IMR-90 (cell line): Measurements from ENCODE around the gene BOLA1. TPM values are rescaled to one million over a fixed set of nuclear protein-coding genes. Genes with fewer than 3 reads are reported as not detected.

ENCODE experiments used
- ATAC-seq: fragments of 200-7000 bp; cut with Tn5 transposase; 2 replicates; pipeline ENCODE4 v1.9.1; 2020; ENCODE audit warnings: low read depth, mild to moderate bottlenecking, moderate library complexity
- BruUV-seq: library from RNA; stranded (reverse); fragments of 400-500 nt; replicated peaks from 2 replicates; lab custom pipeline; 2021; lab: Mats Ljungman, UMichigan
- CTCF ChIA-PET: fragments of 300-600 bp; formaldehyde crosslinking; extraction: SDS; loops from one replicate; lab custom pipeline; 2021; ENCODE audit warnings: antibody characterized with exemption; lab: Yijun Ruan, JAX
- POLR2A ChIA-PET: fragments of 300-600 bp; sonication (Branson Sonifier 250); formaldehyde crosslinking; loops from one replicate; lab custom pipeline; 2022; ENCODE audit warnings: antibody characterized with exemption; ENCODE audit not compliant: unreplicated experiment; lab: Charles Lee
- DNase-seq: peaks from one replicate; pipeline ENCODE4 v3.0.0; 2013
- H2AFZ ChIP-seq: replicated peaks from 2 replicates; pipeline ENCODE3; 2013; ENCODE audit warnings: low read length, mild to moderate bottlenecking; ENCODE audit not compliant: poor library complexity
- H2AK5ac ChIP-seq: 2 replicates; pipeline ENCODE4 v1.6.1; 2013; ENCODE audit warnings: low read depth, low read length, inconsistent platforms
- H2AK9ac ChIP-seq: replicated peaks from 2 replicates; pipeline ENCODE3; 2013; ENCODE audit warnings: mild to moderate bottlenecking, low read depth, low read length, moderate library complexity; ENCODE audit not compliant: poor library complexity
- H2BK120ac ChIP-seq: 2 replicates; pipeline ENCODE4 v1.6.1; 2013; ENCODE audit warnings: low read depth, low read length, inconsistent platforms
- H2BK15ac ChIP-seq: 3 replicates; pipeline ENCODE4 v1.6.1; 2013; ENCODE audit warnings: low read depth, low read length, inconsistent platforms
- H2BK20ac ChIP-seq: 2 replicates; pipeline ENCODE4 v1.6.1; 2013; ENCODE audit warnings: low read depth, mild to moderate bottlenecking, inconsistent platforms, low read length, moderate library complexity
- H2BK5ac ChIP-seq: 2 replicates; pipeline ENCODE4 v1.6.1; 2013; ENCODE audit warnings: mild to moderate bottlenecking, low read depth, low read length, inconsistent platforms; ENCODE audit not compliant: poor library complexity, severe bottlenecking
- H3K14ac ChIP-seq: replicated peaks from 2 replicates; pipeline ENCODE4 v1.6.1; 2013; ENCODE audit warnings: low read depth, low read length, inconsistent platforms
- H3K18ac ChIP-seq: 2 replicates; pipeline ENCODE4 v1.6.1; 2013; ENCODE audit warnings: low read depth, low read length, control low read depth
- H3K23ac ChIP-seq: 2 replicates; pipeline ENCODE4 v1.6.1; 2013; ENCODE audit warnings: low read depth, low read length, inconsistent platforms
- H3K27ac ChIP-seq: 2 replicates; pipeline ENCODE4 v1.5.1; 2013; ENCODE audit warnings: mild to moderate bottlenecking, control low read depth, low read length; ENCODE audit not compliant: insufficient read depth
- H3K27me3 ChIP-seq: 2 replicates; pipeline ENCODE4 v1.6.1; 2013; ENCODE audit warnings: low read length; ENCODE audit not compliant: control insufficient read depth, insufficient read depth
- H3K36me3 ChIP-seq: 2 replicates; pipeline ENCODE4 v1.6.1; 2013; ENCODE audit warnings: low read length, mixed read lengths; ENCODE audit not compliant: control insufficient read depth, insufficient read depth
- H3K4ac ChIP-seq: 2 replicates; pipeline ENCODE4 v1.6.1; 2013; ENCODE audit warnings: low read depth, low read length, inconsistent platforms
- H3K4me1 ChIP-seq: 2 replicates; pipeline ENCODE4 v1.6.1; 2013; ENCODE audit warnings: low read length, mixed read lengths; ENCODE audit not compliant: control insufficient read depth, insufficient read depth
- H3K4me2 ChIP-seq: 2 replicates; pipeline ENCODE4 v1.6.1; 2013; ENCODE audit warnings: low read depth, mild to moderate bottlenecking, control low read depth, low read length, moderate library complexity
- H3K4me3 ChIP-seq: 2 replicates; pipeline ENCODE4 v1.5.1; 2013; ENCODE audit warnings: low read depth, mild to moderate bottlenecking, control low read depth, low read length, moderate library complexity; ENCODE audit not compliant: insufficient read depth
- H3K56ac ChIP-seq: 2 replicates; pipeline ENCODE4 v1.6.1; 2013; ENCODE audit warnings: low read length, inconsistent platforms; ENCODE audit not compliant: insufficient read depth; ENCODE audit errors: extremely low read depth
- H3K79me1 ChIP-seq, 2 experiments: 2 replicates each; pipeline ENCODE4 v1.6.1; 2013; ENCODE audit warnings: low read length in 2 of 2, inconsistent platforms in 1 of 2, low read depth in 1 of 2
- H3K9ac ChIP-seq: 2 replicates; pipeline ENCODE4 v1.6.1; 2013; ENCODE audit warnings: low read depth, low read length, control low read depth
- H3K9me1 ChIP-seq: 2 replicates; pipeline ENCODE4 v1.6.1; 2013; ENCODE audit warnings: low read length, inconsistent platforms; ENCODE audit not compliant: insufficient read depth
- H3K9me3 ChIP-seq: 2 replicates; pipeline ENCODE4 v1.6.1; 2013; ENCODE audit warnings: low read length; ENCODE audit not compliant: control insufficient read depth, insufficient read depth
- H4K20me1 ChIP-seq: 2 replicates; pipeline ENCODE4 v1.6.1; 2013; ENCODE audit warnings: low read length, inconsistent platforms; ENCODE audit not compliant: insufficient read depth
- H4K5ac ChIP-seq: 2 replicates; pipeline ENCODE4 v1.6.1; 2013; ENCODE audit warnings: mild to moderate bottlenecking, low read depth, low read length, control low read depth
- H4K8ac ChIP-seq, 2 experiments: 2 replicates each; pipeline ENCODE4 v1.6.1; 2013; ENCODE audit warnings: low read depth in 2 of 2, low read length in 2 of 2, control low read depth in 1 of 2, inconsistent platforms in 1 of 2
- H4K91ac ChIP-seq: 2 replicates; pipeline ENCODE4 v1.6.1; 2013; ENCODE audit warnings: low read depth, low read length, inconsistent platforms; ENCODE audit not compliant: insufficient read depth
- BHLHE40 ChIP-seq: fragments of 150-350 bp; IDR thresholded peaks from 2 replicates; pipeline ENCODE4 v1.6.1; 2016; ENCODE audit warnings: mild to moderate bottlenecking, low read depth, low read length
- CEBPB ChIP-seq: IDR thresholded peaks from 2 replicates; pipeline ENCODE4 v1.6.1; 2012; ENCODE audit warnings: low read depth, low read length, improper control_type of control experiment
- FOS ChIP-seq: fragments of 150-350 bp; IDR thresholded peaks from 2 replicates; pipeline ENCODE4 v1.6.1; 2016; ENCODE audit warnings: low read depth, low read length
- MAFK ChIP-seq: IDR thresholded peaks from 2 replicates; pipeline ENCODE4 v1.6.1; 2012; ENCODE audit warnings: low read depth, low read length, improper control_type of control experiment
- MAZ ChIP-seq: IDR thresholded peaks from 2 replicates; pipeline ENCODE4 v1.6.1; 2012; ENCODE audit warnings: low read depth, mild to moderate bottlenecking, low read length, improper control_type of control experiment, moderate library complexity, borderline replicate concordance
- MXI1 ChIP-seq: IDR thresholded peaks from 2 replicates; pipeline ENCODE4 v1.6.1; 2012; ENCODE audit warnings: low read depth, mild to moderate bottlenecking, low read length, moderate library complexity, borderline replicate concordance
- POLR2A ChIP-seq: IDR thresholded peaks from 2 replicates; pipeline ENCODE4 v1.6.1; 2012; ENCODE audit warnings: mild to moderate bottlenecking, low read depth, low read length
- RCOR1 ChIP-seq: IDR thresholded peaks from 2 replicates; pipeline ENCODE4 v1.6.1; 2012; ENCODE audit warnings: mild to moderate bottlenecking, low read length, improper control_type of control experiment; ENCODE audit not compliant: insufficient replicate concordance
- WGBS, 2 experiments: methylation state at CpG; one replicate each; pipeline versions ENCODE4 v1.1.5 to v1.1.7; 2013; ENCODE audit warnings: missing lambda C conversion rate in 2 of 2; ENCODE audit not compliant: insufficient read length in 1 of 2; ENCODE audit errors: extremely low coverage in 2 of 2; 5-methylcytosine and 5-hydroxymethylcytosine counted together
- dilution Hi-C: fragments of 300-500 bp; cut with HindIII; formaldehyde crosslinking; loops from one replicate; pipeline ENCODE4 v1.14.3; 2018; ENCODE audit warnings: low sequenced_read_pairs; ENCODE audit not compliant: unreplicated experiment
- in situ Hi-C: fragments of 300-500 bp; cut with MboI; formaldehyde crosslinking; loops from 3 replicates; pipeline ENCODE4 v1.14.3; 2019; ENCODE audit warnings: low sequenced_read_pairs, inconsistent platforms, mixed read lengths
- intact Hi-C: fragments of 100-400 bp; cut with micrococcal nuclease; formaldehyde crosslinking; loops from 2 replicates; pipeline ENCODE4 v1.10.0; 2022
- polyA plus RNA-seq, 3 experiments: library from polyadenylated mRNA; depleted of rRNA; stranded (reverse); fragments of >200 nt; gene quantifications; 2 replicates each; pipeline ENCODE4 v1.2.3, GENCODE V29; 2012; ENCODE audit warnings: low replicate concordance in 1 of 3
- total RNA-seq: library from RNA; depleted of rRNA; stranded (reverse); fragments of >200 nt; gene quantifications from 2 replicates; pipeline ENCODE4 v1.2.3, GENCODE V29; 2012
- TF ChIP-seq, protein P1 (sequence below): fragments of 150-350 bp; IDR thresholded peaks from 2 replicates; pipeline ENCODE4 v1.6.1; 2017; ENCODE audit warnings: mild to moderate bottlenecking, antibody characterized with exemption, low read length, low read depth
- TF ChIP-seq, protein P2 (sequence below): conservative IDR thresholded peaks from 2 replicates; pipeline ENCODE4 v1.5.1; 2012; ENCODE audit warnings: mild to moderate bottlenecking, low read depth, low read length, improper control_type of control experiment

Gene BOLA1
- total and polyA plus RNA-seq, 2 of the 4 experiments (the other 2 are of a cell fraction) = 3.4 to 12.6 TPM

DNA sequence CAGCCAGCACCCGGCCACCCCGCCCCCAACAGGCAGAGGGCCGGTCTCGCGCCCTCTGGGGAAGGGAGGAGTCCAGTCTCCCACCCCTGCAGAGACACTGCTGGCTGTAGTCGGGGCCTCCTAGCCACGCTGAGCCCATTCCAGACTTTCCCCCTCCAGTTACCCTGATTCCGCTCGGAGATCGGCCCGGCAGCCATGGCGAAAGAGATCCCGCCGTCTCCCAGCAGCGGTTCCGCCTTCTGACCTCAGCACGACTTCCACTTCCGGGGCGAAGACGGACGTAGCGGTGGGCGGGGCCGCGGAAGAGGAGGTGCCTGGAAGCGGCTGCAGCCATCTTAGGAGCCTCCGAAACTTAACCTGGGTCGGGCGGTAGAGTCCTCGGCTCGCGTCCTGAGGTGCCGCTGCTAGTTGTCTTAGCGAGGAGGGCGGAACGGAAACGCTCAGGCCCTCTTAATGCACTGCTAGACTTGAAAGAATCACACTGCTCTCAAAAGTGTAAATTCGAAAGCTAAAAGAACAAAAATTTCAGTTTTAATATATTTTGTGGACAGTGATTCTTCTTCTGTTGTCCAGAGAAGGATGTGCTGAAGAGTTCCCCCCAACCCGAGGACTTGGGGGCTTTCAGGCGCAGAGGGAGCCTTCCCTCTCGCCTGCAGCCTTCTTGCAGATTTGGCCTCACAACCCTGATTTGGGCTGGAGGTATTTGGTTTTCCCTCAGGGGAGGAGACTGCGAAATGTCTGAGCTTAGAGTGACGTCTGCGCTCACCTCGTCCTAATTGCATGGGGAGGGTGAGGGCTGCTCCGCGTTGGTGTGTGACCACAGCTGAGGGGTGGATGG is 28.4 kb downstream of the BOLA1 start, which contains the start of gene SF3B4:
Gene SF3B4 (minus strand): TSS at position 241 of the 838 bp plus-strand sequence. CDS start 44 bp downstream, at position 197.
- H2BK120ac ChIP-seq = peak within 1 kb of the TSS; percentile 37; the same call in 1 of the 2 replicates
- H3K4me1 ChIP-seq = peaks cover 5% of the 10 kb centered on the region
- H2BK15ac ChIP-seq = peak within 1 kb of the TSS; percentile 63; the same call in 1 of the 3 replicates
- POLR2A ChIA-PET = interaction anchor here (0.7 to 1.2 kb wide), 2 partner anchors 10 to 40 kb away, joined by 3 to 6 read pairs; a partner anchor contains a TSS
- peaks cover 29 to 66% of the 10 kb centered on the region in 2 experiments for H3K79me1 ChIP-seq
- no TSS peak for BruUV-seq
- H3K27me3 ChIP-seq = no peaks in the 10 kb centered on the region
- H3K4ac ChIP-seq = peak within 1 kb of the TSS; percentile 91
- H3K27ac ChIP-seq = peak within 1 kb of the TSS; percentile 91
- peak within 1 kb of the TSS; percentile 91 for H3K4me2 ChIP-seq
- 0% methylated on average over 15 of the region's 47 CpGs; no CpG with 5 or more reads in 1 of the 2 experiments for WGBS, 2 experiments
- H4K5ac ChIP-seq = peak within 1 kb of the TSS; percentile 90
- H2BK5ac ChIP-seq = peak within 1 kb of the TSS; percentile 82
- in situ Hi-C loops (no loop called here), intact Hi-C loops (no loop called here), dilution Hi-C loops (no loop called here)
- H3K18ac ChIP-seq = peak within 1 kb of the TSS; percentile 68
- H3K9me1 ChIP-seq = peaks cover 12% of the 10 kb centered on the region
- H3K9ac ChIP-seq = peak within 1 kb of the TSS; percentile 94
- TF ChIP-seq, protein P1, sequence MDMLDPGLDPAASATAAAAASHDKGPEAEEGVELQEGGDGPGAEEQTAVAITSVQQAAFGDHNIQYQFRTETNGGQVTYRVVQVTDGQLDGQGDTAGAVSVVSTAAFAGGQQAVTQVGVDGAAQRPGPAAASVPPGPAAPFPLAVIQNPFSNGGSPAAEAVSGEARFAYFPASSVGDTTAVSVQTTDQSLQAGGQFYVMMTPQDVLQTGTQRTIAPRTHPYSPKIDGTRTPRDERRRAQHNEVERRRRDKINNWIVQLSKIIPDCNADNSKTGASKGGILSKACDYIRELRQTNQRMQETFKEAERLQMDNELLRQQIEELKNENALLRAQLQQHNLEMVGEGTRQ = 0 out of 2 replicates have a peak, but pooled peaks have one; percentile 9
- TF ChIP-seq MAFK (peak; percentile 4; the same call in 1 of the 2 replicates), FOS (no peak), CEBPB (peak; percentile 62), BHLHE40 (no peak), POLR2A (peak; percentile 91), MXI1 (peak; percentile 78; the same call in 1 of the 2 replicates), MAZ (peak; percentile 75; the same call in 1 of the 2 replicates), RCOR1 (no peak)
- TF ChIP-seq, protein P2, sequence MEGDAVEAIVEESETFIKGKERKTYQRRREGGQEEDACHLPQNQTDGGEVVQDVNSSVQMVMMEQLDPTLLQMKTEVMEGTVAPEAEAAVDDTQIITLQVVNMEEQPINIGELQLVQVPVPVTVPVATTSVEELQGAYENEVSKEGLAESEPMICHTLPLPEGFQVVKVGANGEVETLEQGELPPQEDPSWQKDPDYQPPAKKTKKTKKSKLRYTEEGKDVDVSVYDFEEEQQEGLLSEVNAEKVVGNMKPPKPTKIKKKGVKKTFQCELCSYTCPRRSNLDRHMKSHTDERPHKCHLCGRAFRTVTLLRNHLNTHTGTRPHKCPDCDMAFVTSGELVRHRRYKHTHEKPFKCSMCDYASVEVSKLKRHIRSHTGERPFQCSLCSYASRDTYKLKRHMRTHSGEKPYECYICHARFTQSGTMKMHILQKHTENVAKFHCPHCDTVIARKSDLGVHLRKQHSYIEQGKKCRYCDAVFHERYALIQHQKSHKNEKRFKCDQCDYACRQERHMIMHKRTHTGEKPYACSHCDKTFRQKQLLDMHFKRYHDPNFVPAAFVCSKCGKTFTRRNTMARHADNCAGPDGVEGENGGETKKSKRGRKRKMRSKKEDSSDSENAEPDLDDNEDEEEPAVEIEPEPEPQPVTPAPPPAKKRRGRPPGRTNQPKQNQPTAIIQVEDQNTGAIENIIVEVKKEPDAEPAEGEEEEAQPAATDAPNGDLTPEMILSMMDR = no peak
- H2AK9ac ChIP-seq = peak within 1 kb of the TSS; percentile 94
- peak within 1 kb of the TSS; percentile 91 for H3K23ac ChIP-seq
- H3K56ac ChIP-seq = peak within 1 kb of the TSS; percentile 93
- peak within 1 kb of the TSS; percentile 91 to 98 for H4K8ac ChIP-seq
- CTCF ChIA-PET = no interaction called here
- peaks cover 8% of the 10 kb centered on the region; the same call in 1 of the 2 replicates for H4K20me1 ChIP-seq
- peak; percentile 98 for ATAC-seq
- peak within 1 kb of the TSS; percentile 92 for H3K14ac ChIP-seq
- H2AFZ ChIP-seq = peak within 1 kb of the TSS; percentile 94
- H4K91ac ChIP-seq = peak within 1 kb of the TSS; percentile 86
- H2AK5ac ChIP-seq = peak within 1 kb of the TSS; percentile 98
- DNase-seq = peak; percentile 89
- H2BK20ac ChIP-seq = no peak within 1 kb of the TSS
- H3K4me3 ChIP-seq = peak within 1 kb of the TSS; percentile 89
- peaks cover 34% of the 10 kb centered on the region for H3K36me3 ChIP-seq
- H3K9me3 ChIP-seq = no peaks in the 10 kb centered on the region
